Neural cell (in vitro differentiated cells): Measurements from ENCODE around the gene NCLN. TPM values are rescaled to one million over a fixed set of nuclear protein-coding genes. Genes with fewer than 3 reads are reported as not detected.

ENCODE experiments used
- H2AFZ ChIP-seq: fragments of 200-600, 300-800 bp; sonication (generic), shearing (Covaris generic); 2 replicates; pipeline ENCODE4 v1.6.0; 2014; ENCODE audit warnings: low read depth, mild to moderate bottlenecking, antibody characterized with exemption, low read length, moderate library complexity
- H3F3A ChIP-seq: fragments of 200-600 bp; shearing (Covaris generic); 2 replicates; pipeline ENCODE4 v1.6.1; 2016; ENCODE audit warnings: mild to moderate bottlenecking, moderate library complexity, mixed read lengths, antibody characterized with exemption, low read length; ENCODE audit not compliant: insufficient read depth, poor library complexity, severe bottlenecking
- H3K27ac ChIP-seq: fragments of 200-600, 300-800 bp; sonication (generic), shearing (Covaris generic); 2 replicates; pipeline ENCODE4 v1.5.1; 2014; ENCODE audit warnings: mild to moderate bottlenecking, low read length, moderate library complexity
- H3K27me3 ChIP-seq: fragments of 300-800, 200-600 bp; sonication (generic), shearing (Covaris generic); 2 replicates; pipeline ENCODE4 v1.6.0; 2014; ENCODE audit warnings: mild to moderate bottlenecking, low read depth, low read length, moderate library complexity; ENCODE audit not compliant: insufficient read depth
- H3K36me3 ChIP-seq: fragments of 300-800, 200-600 bp; sonication (generic), shearing (Covaris generic); 2 replicates; pipeline ENCODE4 v1.5.1; 2014; ENCODE audit warnings: mild to moderate bottlenecking, antibody characterized with exemption, low read length, moderate library complexity; ENCODE audit not compliant: insufficient read depth
- H3K4me2 ChIP-seq: fragments of 300-800, 200-600 bp; sonication (generic), shearing (Covaris generic); 2 replicates; pipeline ENCODE4 v1.6.0; 2014; ENCODE audit warnings: mild to moderate bottlenecking, low read length
- H3K4me3 ChIP-seq: fragments of 300-800, 200-600 bp; sonication (generic), shearing (Covaris generic); 2 replicates; pipeline ENCODE4 v1.5.1; 2014; ENCODE audit warnings: mild to moderate bottlenecking, low read length, moderate library complexity
- H3K79me2 ChIP-seq: fragments of 200-600 bp; shearing (Covaris generic); replicated peaks from 2 replicates; pipeline ENCODE4 v1.6.0; 2014; ENCODE audit warnings: mild to moderate bottlenecking, low read length, moderate library complexity; ENCODE audit not compliant: insufficient read depth
- H3K9ac ChIP-seq: fragments of 300-800, 200-600 bp; sonication (generic), shearing (Covaris generic); 2 replicates; pipeline ENCODE4 v1.6.1; 2016; ENCODE audit warnings: mild to moderate bottlenecking, low read length, mixed read lengths
- H3K9me2 ChIP-seq: fragments of 200-600 bp; shearing (Covaris generic); 2 replicates; pipeline ENCODE4 v1.6.1; 2016; ENCODE audit warnings: mild to moderate bottlenecking, low read length, mixed read lengths; ENCODE audit not compliant: insufficient read depth
- H3K9me3 ChIP-seq: fragments of 200-600, 300-800 bp; sonication (generic), shearing (Covaris generic); 2 replicates; pipeline ENCODE4 v1.6.1; 2016; ENCODE audit warnings: mild to moderate bottlenecking, mixed run types, low read length, moderate library complexity, mixed read lengths
- H4K20me1 ChIP-seq: fragments of 200-600 bp; shearing (Covaris generic); 2 replicates; pipeline ENCODE4 v1.6.1; 2016; ENCODE audit warnings: mild to moderate bottlenecking, mixed run types; ENCODE audit not compliant: insufficient read depth
- EP300 ChIP-seq: fragments of 450-650 bp; conservative IDR thresholded peaks from 2 replicates; pipeline ENCODE4 v1.6.1; 2014; ENCODE audit warnings: antibody characterized with exemption, mild to moderate bottlenecking, moderate library complexity; ENCODE audit not compliant: poor library complexity, severe bottlenecking
- EZH2 ChIP-seq: fragments of 200-600, 300-800 bp; shearing (Covaris generic), sonication (generic); IDR thresholded peaks from 2 replicates; pipeline ENCODE4 v1.6.1; 2014; ENCODE audit warnings: antibody characterized with exemption, low read length, borderline replicate concordance, mild to moderate bottlenecking; ENCODE audit not compliant: insufficient read depth, poor library complexity, severe bottlenecking
- MXI1 ChIP-seq: fragments of 450-650 bp; conservative IDR thresholded peaks from 2 replicates; pipeline ENCODE4 v1.6.1; 2014; ENCODE audit warnings: antibody characterized with exemption, mild to moderate bottlenecking; ENCODE audit not compliant: poor library complexity, severe bottlenecking
- POLR2AphosphoS5 ChIP-seq: IDR thresholded peaks from 2 replicates; pipeline ENCODE4 v1.6.1; 2012
- RAD21 ChIP-seq: fragments of 450-650 bp; conservative IDR thresholded peaks from 2 replicates; pipeline ENCODE4 v1.6.1; 2014; ENCODE audit warnings: antibody characterized with exemption, mild to moderate bottlenecking, moderate library complexity
- REST ChIP-seq: IDR thresholded peaks from 2 replicates; pipeline ENCODE4 v1.6.1; 2012; ENCODE audit warnings: borderline replicate concordance
- SMC3 ChIP-seq: fragments of 450-650 bp; conservative IDR thresholded peaks from 2 replicates; pipeline ENCODE4 v1.6.1; 2014; ENCODE audit warnings: antibody characterized with exemption, mild to moderate bottlenecking, moderate library complexity; ENCODE audit not compliant: poor library complexity
- TAF1 ChIP-seq: IDR thresholded peaks from 2 replicates; pipeline ENCODE4 v1.6.1; 2012; ENCODE audit warnings: low read depth
- polyA plus RNA-seq: library from polyadenylated mRNA; depleted of rRNA; stranded (reverse); fragments of >200 nt; gene quantifications from 2 replicates; pipeline ENCODE4 v1.2.3, GENCODE V29; 2014
- TF ChIP-seq, protein P1 (sequence below): fragments of 450-650 bp; IDR thresholded peaks from 2 replicates; pipeline ENCODE4 v1.5.1; 2014; ENCODE audit warnings: antibody characterized with exemption, mild to moderate bottlenecking, moderate library complexity; ENCODE audit not compliant: poor library complexity, severe bottlenecking

The NCLN gene
- polyA plus RNA-seq, 1 donor from 2014 or later, result 23.5 TPM

DNA sequence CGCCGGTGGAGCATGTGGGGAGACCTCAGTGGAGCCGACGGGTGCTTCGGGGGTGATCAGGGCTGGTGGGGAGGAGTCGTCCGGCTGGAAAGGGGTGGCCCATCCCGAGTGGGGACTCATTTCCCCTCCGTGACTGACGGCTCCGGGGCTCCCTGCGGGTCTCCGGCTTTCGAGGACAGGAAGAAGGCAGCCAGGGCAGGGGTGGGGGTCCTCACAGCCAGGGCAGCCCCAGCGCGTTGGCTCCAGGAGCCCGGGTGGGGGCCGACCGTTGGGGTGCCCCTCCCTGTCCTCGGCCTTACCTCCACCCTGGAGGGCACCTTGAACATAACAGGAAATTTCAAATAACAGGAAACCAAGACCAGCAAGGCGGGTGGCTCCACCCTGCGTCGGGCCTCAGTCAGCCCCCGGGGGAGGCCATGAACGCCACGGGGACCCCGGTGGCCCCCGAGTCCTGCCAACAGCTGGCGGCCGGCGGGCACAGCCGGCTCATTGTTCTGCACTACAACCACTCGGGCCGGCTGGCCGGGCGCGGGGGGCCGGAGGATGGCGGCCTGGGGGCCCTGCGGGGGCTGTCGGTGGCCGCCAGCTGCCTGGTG, 7.3 kb upstream of the NCLN start, which contains the start of gene S1PR4:
S1PR4 (plus strand) TSS at position 393 of the 596 bp plus-strand sequence; CDS start at position 417, 24 bp downstream.
- Histone ChIP-seq H3K9me3 (no peaks in the 10 kb centered on the region), H3K27me3 (no peaks in the 10 kb centered on the region), H3F3A (no peaks in the 10 kb centered on the region), H3K4me3 (no peak within 1 kb of the TSS), H3K4me2 (no peak within 1 kb of the TSS), H3K9ac (no peak within 1 kb of the TSS), H3K36me3 (no peaks in the 10 kb centered on the region), H4K20me1 (no peaks in the 10 kb centered on the region), H3K79me2 (no peaks in the 10 kb centered on the region), H3K27ac (no peak within 1 kb of the TSS), H2AFZ (no peak within 1 kb of the TSS), H3K9me2 (no peaks in the 10 kb centered on the region)
- TF ChIP-seq TAF1 (no peak), EZH2 (no peak), REST (no peak), POLR2AphosphoS5 (no peak), RAD21 (no peak), SMC3 (no peak), EP300 (no peak), MXI1 (no peak)
- TF ChIP-seq, protein P1, sequence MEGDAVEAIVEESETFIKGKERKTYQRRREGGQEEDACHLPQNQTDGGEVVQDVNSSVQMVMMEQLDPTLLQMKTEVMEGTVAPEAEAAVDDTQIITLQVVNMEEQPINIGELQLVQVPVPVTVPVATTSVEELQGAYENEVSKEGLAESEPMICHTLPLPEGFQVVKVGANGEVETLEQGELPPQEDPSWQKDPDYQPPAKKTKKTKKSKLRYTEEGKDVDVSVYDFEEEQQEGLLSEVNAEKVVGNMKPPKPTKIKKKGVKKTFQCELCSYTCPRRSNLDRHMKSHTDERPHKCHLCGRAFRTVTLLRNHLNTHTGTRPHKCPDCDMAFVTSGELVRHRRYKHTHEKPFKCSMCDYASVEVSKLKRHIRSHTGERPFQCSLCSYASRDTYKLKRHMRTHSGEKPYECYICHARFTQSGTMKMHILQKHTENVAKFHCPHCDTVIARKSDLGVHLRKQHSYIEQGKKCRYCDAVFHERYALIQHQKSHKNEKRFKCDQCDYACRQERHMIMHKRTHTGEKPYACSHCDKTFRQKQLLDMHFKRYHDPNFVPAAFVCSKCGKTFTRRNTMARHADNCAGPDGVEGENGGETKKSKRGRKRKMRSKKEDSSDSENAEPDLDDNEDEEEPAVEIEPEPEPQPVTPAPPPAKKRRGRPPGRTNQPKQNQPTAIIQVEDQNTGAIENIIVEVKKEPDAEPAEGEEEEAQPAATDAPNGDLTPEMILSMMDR, result no peak

DNA sequence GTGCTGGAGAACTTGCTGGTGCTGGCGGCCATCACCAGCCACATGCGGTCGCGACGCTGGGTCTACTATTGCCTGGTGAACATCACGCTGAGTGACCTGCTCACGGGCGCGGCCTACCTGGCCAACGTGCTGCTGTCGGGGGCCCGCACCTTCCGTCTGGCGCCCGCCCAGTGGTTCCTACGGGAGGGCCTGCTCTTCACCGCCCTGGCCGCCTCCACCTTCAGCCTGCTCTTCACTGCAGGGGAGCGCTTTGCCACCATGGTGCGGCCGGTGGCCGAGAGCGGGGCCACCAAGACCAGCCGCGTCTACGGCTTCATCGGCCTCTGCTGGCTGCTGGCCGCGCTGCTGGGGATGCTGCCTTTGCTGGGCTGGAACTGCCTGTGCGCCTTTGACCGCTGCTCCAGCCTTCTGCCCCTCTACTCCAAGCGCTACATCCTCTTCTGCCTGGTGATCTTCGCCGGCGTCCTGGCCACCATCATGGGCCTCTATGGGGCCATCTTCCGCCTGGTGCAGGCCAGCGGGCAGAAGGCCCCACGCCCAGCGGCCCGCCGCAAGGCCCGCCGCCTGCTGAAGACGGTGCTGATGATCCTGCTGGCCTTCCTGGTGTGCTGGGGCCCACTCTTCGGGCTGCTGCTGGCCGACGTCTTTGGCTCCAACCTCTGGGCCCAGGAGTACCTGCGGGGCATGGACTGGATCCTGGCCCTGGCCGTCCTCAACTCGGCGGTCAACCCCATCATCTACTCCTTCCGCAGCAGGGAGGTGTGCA, 6.6 kb upstream of the NCLN start:
- Histone ChIP-seq H3K9me2 (no peaks in the 10 kb centered on the region), H3K79me2 (no peaks in the 10 kb centered on the region), H2AFZ (no peak overlapping the region), H3K4me2 (no peak overlapping the region), H3F3A (no peaks in the 10 kb centered on the region), H3K27me3 (no peaks in the 10 kb centered on the region), H3K36me3 (no peaks in the 10 kb centered on the region), H4K20me1 (no peaks in the 10 kb centered on the region), H3K27ac (no peak overlapping the region), H3K9me3 (no peaks in the 10 kb centered on the region), H3K4me3 (no peak overlapping the region), H3K9ac (no peak overlapping the region)
- TF ChIP-seq, protein P1, result no peak
- no peak for TF ChIP-seq POLR2AphosphoS5
- no peak for TF ChIP-seq EZH2
- no peak for TF ChIP-seq REST
- no peak for TF ChIP-seq TAF1
- no peak for TF ChIP-seq MXI1
- TF ChIP-seq RAD21, result no peak
- TF ChIP-seq EP300, result no peak
- no peak for TF ChIP-seq SMC3
